ENCODE results near the gene DDI1. TPM values are rescaled to one million over a fixed set of nuclear protein-coding genes. Genes with fewer than 3 reads are reported as not detected.

Gene DDI1
- total and polyA plus RNA-seq, 9 of the 15 experiments (the other 6 are each of a cell fraction or from before 2014, with no cell fraction given) = not detected

DNA sequence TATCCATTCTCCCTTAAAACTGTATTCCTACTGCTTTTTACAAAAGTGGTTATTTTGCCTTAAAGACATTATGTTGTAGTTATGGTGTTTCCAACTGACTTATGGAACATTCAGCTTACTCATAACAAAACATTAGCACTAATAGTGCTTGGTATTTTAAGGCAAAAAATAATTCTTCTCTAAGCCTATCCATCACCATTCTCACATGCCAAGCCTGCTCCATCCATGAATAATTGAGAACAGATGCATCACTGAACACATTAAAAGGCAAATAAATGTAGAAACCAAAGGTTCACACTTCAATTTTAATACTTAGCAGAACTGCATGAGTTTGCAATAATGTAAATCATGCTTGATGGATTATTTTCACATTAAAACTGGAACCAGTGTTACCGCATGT lies 42.3 kb upstream of the DDI1 start:
- in situ Hi-C loops (cut with MboI) = no loop called here
- H3K36me3 ChIP-seq (ENCODE audit: control insufficient read depth, insufficient read depth, low read length) = no peaks in the 10 kb centered on the region
- H4K20me1 ChIP-seq (replicated peaks; ENCODE audit: control insufficient read depth, insufficient read depth, low read length) = no peaks in the 10 kb centered on the region
- BruUV-seq (replicated peaks) = no TSS peak
- TF ChIP-seq RB1 (IDR thresholded peaks at IDR 0.05; ENCODE audit: low read depth) = no peak
- TF ChIP-seq KAT8 (IDR thresholded peaks at IDR 0.05; ENCODE audit: low read depth) = no peak
- TF ChIP-seq, protein P1, sequence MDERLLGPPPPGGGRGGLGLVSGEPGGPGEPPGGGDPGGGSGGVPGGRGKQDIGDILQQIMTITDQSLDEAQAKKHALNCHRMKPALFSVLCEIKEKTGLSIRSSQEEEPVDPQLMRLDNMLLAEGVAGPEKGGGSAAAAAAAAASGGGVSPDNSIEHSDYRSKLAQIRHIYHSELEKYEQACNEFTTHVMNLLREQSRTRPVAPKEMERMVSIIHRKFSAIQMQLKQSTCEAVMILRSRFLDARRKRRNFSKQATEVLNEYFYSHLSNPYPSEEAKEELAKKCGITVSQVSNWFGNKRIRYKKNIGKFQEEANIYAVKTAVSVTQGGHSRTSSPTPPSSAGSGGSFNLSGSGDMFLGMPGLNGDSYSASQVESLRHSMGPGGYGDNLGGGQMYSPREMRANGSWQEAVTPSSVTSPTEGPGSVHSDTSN (CRISPR knock-in tag; IDR thresholded peaks at IDR 0.05; ENCODE audit: low read depth) = no peak
- TF ChIP-seq, protein P1 (tag; conservative IDR thresholded peaks at IDR 0.05; ENCODE audit: low read depth) = no peak
- TF ChIP-seq POLR2A (conservative IDR thresholded peaks at IDR 0.05) = no peak
- no peak for TF ChIP-seq E2F3 (CRISPR knock-in tag; IDR thresholded peaks at IDR 0.05)
- no peak for TF ChIP-seq ZNF668 (CRISPR knock-in tag; IDR thresholded peaks at IDR 0.05)
- no peak for TF ChIP-seq GABPB1 (CRISPR knock-in tag; IDR thresholded peaks at IDR 0.05)
- TF ChIP-seq, protein P2, sequence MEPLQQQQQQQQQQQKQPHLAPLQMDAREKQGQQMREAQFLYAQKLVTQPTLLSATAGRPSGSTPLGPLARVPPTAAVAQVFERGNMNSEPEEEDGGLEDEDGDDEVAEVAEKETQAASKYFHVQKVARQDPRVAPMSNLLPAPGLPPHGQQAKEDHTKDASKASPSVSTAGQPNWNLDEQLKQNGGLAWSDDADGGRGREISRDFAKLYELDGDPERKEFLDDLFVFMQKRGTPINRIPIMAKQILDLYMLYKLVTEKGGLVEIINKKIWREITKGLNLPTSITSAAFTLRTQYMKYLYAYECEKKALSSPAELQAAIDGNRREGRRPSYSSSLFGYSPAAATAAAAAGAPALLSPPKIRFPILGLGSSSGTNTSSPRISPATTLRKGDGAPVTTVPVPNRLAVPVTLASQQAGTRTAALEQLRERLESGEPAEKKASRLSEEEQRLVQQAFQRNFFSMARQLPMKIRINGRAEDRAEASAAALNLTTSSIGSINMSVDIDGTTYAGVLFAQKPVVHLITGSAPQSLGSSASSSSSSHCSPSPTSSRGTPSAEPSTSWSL (CRISPR knock-in tag; IDR thresholded peaks at IDR 0.05; ENCODE audit: borderline replicate concordance) = no peak
- TF ChIP-seq, protein P3, sequence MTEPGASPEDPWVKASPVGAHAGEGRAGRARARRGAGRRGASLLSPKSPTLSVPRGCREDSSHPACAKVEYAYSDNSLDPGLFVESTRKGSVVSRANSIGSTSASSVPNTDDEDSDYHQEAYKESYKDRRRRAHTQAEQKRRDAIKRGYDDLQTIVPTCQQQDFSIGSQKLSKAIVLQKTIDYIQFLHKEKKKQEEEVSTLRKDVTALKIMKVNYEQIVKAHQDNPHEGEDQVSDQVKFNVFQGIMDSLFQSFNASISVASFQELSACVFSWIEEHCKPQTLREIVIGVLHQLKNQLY (CRISPR knock-in tag; conservative IDR thresholded peaks at IDR 0.05) = no peak
- TF ChIP-seq, protein P4, sequence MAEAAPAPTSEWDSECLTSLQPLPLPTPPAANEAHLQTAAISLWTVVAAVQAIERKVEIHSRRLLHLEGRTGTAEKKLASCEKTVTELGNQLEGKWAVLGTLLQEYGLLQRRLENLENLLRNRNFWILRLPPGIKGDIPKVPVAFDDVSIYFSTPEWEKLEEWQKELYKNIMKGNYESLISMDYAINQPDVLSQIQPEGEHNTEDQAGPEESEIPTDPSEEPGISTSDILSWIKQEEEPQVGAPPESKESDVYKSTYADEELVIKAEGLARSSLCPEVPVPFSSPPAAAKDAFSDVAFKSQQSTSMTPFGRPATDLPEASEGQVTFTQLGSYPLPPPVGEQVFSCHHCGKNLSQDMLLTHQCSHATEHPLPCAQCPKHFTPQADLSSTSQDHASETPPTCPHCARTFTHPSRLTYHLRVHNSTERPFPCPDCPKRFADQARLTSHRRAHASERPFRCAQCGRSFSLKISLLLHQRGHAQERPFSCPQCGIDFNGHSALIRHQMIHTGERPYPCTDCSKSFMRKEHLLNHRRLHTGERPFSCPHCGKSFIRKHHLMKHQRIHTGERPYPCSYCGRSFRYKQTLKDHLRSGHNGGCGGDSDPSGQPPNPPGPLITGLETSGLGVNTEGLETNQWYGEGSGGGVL (CRISPR knock-in tag; IDR thresholded peaks at IDR 0.05) = no peak
- no peak for TF ChIP-seq RCOR1 (IDR thresholded peaks at IDR 0.05; ENCODE audit: borderline replicate concordance in 1 of 2, low read depth in 2 of 2, low read length in 2 of 2)
- TF ChIP-seq ZNF75A (CRISPR knock-in tag; IDR thresholded peaks at IDR 0.05) = no peak
- no peaks in the 10 kb centered on the region for H3K27me3 ChIP-seq (ENCODE audit: control insufficient read depth in 2 of 2, insufficient read depth in 2 of 2, low read length in 2 of 2)
- no peak overlapping the region for H3K27ac ChIP-seq (ENCODE audit: extremely low read depth, low read depth, low read length)
- no peaks in the 10 kb centered on the region for H3K79me2 ChIP-seq (ENCODE audit: control insufficient read depth, insufficient read depth, low read length)
- H3K9me1 ChIP-seq (ENCODE audit: control insufficient read depth, insufficient read depth, low read length) = no peaks in the 10 kb centered on the region
- no peak overlapping the region for H3K4me3 ChIP-seq
- H3K4me1 ChIP-seq (replicated peaks in 1 of 2; ENCODE audit: control insufficient read depth in 2 of 2, insufficient read depth in 2 of 2, low read length in 2 of 2) = no peaks in the 10 kb centered on the region
- intact Hi-C loops (cut with micrococcal nuclease) = no loop called here
- no peak for ATAC-seq
- ChIA-PET CTCF (ENCODE audit: low intra/inter-chr PET ratio) (no interaction called here), POLR2A (no interaction called here)
- FAIRE-seq = no peak
- DNase-seq (ENCODE audit: extremely low read depth in 1 of 4, low spot score in 3 of 4) = no peak
- WGBS (ENCODE audit: insufficient coverage, low coverage, missing lambda C conversion rate) = 0% methylated on average over 1 of the region's 1 CpG
- no peak overlapping the region for H2AFZ ChIP-seq (ENCODE audit: low read depth, low read length)
- H3K9me3 ChIP-seq (replicated peaks; ENCODE audit: control insufficient read depth, insufficient read depth, low read depth, low read length) = no peaks in the 10 kb centered on the region; the same call in 1 of the 2 replicates
- no peak overlapping the region for H3K9ac ChIP-seq (ENCODE audit: insufficient read depth in 1 of 2, low read depth in 2 of 2, low read length in 2 of 2)
- no peak overlapping the region for H3K4me2 ChIP-seq (ENCODE audit: insufficient read depth, low read length)
